Measurements from ENCODE around the gene ANKRD44. TPM values are rescaled to one million over a fixed set of nuclear protein-coding genes. Genes with fewer than 3 reads are reported as not detected.

The ANKRD44 gene
- total RNA-seq, 1 experiment from 2014 or later = 0.68 TPM

DNA sequence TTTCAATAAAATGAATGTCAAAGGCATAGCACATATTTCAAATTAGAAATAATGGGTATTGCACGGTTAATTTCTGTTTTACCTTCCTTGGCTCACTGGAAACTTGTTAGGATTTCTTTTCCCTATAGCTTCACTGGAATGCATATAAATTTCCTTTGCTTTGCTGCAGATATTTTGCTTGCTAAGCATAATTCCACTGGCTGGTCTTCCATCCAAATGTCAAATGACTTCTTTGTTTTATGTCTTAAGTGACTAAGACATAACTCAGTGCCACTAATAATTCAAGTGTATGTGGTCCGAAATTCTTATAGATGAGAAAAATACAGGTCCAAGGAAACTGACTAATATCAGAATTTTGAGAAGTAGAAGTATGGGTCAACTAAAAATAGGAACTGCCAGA is 201.3 kb downstream of the ANKRD44 start:
- ATAC-seq (no peak), DNase-seq (ENCODE audit: low spot score) (no peak)
- Mint-ChIP-seq H3K27ac (no peak overlapping the region), H3K27me3 (ENCODE audit: low read depth) (no peaks in the 10 kb centered on the region), H3K4me1 (peaks cover 6% of the 10 kb centered on the region; the same call in 1 of the 2 replicates), H3K36me3 (no peaks in the 10 kb centered on the region), H3K9me3 (no peaks in the 10 kb centered on the region), H3K4me3 (no peak overlapping the region)
- ChIA-PET POLR2A (no interaction called here), CTCF (interaction anchor here (1.3 kb wide), 1 partner anchor 59 kb away, joined by 3 read pairs; no protein-coding TSS in a partner anchor)
- TF ChIP-seq, protein P1, sequence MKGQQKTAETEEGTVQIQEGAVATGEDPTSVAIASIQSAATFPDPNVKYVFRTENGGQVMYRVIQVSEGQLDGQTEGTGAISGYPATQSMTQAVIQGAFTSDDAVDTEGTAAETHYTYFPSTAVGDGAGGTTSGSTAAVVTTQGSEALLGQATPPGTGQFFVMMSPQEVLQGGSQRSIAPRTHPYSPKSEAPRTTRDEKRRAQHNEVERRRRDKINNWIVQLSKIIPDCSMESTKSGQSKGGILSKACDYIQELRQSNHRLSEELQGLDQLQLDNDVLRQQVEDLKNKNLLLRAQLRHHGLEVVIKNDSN (CRISPR knock-in tag; IDR thresholded peaks at IDR 0.05) = no peak
- no peak for TF ChIP-seq ZNF232 (CRISPR knock-in tag; IDR thresholded peaks at IDR 0.05)
- TF ChIP-seq ZNF396 (CRISPR knock-in tag; IDR thresholded peaks at IDR 0.05; ENCODE audit: borderline replicate concordance) = no peak

DNA sequence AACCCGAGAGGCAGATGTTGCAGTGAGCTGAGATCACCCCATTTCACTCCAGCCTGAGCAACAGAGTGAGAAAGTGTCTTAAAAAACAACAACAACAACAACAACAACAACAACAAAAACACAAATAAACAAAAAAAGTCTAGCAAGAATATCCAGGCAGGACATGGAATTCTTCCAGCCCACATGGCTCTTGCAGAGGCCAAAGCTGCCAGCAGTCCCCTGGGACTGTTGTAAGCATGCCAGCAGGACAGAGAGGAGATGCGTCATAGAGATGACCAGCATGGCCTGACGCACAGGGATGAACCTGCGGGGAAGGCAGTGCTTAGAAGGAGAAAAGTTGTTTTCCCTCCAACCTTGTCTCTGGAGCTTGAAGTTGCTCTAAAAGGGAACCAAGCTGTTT is 201.8 kb downstream of the ANKRD44 start:
- no peaks in the 10 kb centered on the region for H3K9me3 Mint-ChIP-seq
- POLR2A ChIA-PET = no interaction called here
- CTCF ChIA-PET = no interaction called here
- H3K36me3 Mint-ChIP-seq = no peaks in the 10 kb centered on the region
- peaks cover 6% of the 10 kb centered on the region; the same call in 1 of the 2 replicates for H3K4me1 Mint-ChIP-seq
- no peak overlapping the region for H3K27ac Mint-ChIP-seq
- no peak for ATAC-seq
- no peaks in the 10 kb centered on the region for H3K27me3 Mint-ChIP-seq (ENCODE audit: low read depth)
- H3K4me3 Mint-ChIP-seq = no peak overlapping the region
- TF ChIP-seq EMX1 (CRISPR knock-in tag; IDR thresholded peaks at IDR 0.05) = no peak
- no peak for TF ChIP-seq GABPB1 (CRISPR knock-in tag; IDR thresholded peaks at IDR 0.05)
- TF ChIP-seq IRF1 (CRISPR knock-in tag; IDR thresholded peaks at IDR 0.05) = no peak
- DNase-seq (ENCODE audit: low spot score) = no peak

DNA sequence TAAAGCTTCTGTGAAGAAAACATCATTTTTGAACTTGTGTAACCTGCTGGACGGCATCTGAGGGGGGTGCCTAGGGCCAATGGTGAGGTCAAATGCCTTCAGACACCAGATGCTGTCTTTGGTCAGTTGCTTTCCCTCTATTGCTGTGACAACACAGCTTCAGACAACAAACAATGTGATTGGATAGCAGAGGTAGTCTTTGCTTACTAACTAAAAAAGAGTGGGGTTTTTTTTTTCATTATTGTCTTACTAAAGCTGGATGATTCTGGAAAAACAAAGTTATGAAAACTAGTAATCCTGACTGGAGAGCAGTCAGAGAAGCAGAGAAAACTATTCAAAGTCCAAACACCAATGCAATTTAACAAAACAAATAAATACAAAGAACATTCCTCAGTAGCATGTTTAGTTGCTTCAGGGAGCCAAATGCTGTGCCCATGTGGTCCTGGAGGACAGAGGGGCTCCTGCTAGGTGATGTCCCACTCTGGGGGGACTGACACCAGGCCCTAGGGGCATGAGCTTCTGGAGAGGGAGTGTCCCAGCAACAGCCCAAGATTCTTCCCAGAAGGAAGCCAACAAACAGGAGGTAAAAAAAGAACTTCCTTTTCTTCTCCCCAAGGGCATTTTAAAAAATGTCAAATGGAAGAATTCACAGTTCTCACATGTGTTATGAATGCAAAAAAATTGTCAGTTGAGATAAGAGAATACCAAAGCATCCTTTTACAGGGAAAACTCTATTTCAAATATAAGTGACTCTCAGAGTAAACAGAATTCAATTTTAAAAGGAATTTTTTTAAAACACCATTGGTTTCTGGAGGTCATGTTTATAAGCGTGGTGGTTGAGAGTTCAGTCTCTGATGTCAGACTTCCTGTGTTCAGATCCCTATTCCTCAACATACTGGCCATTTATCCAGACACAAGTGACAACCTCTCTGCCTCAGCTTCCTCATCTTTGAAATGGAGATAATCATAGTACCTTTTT is 203.0 kb downstream of the ANKRD44 start:
- H3K9me3 Mint-ChIP-seq = no peaks in the 10 kb centered on the region
- POLR2A ChIA-PET = no interaction called here
- DNase-seq (ENCODE audit: low spot score) (no peak), ATAC-seq (peak; percentile 72)
- no peak overlapping the region for H3K27ac Mint-ChIP-seq
- no peaks in the 10 kb centered on the region for H3K27me3 Mint-ChIP-seq (ENCODE audit: low read depth)
- no peak for TF ChIP-seq CTCF (IDR thresholded peaks at IDR 0.05)
- CTCF ChIA-PET = interaction anchor here (1.4 to 1.5 kb wide), 2 partner anchors 31 to 61 kb away, joined by 4 to 5 read pairs; no protein-coding TSS in a partner anchor
- peaks cover 6% of the 10 kb centered on the region; the same call in 1 of the 2 replicates for H3K4me1 Mint-ChIP-seq
- H3K36me3 Mint-ChIP-seq = no peaks in the 10 kb centered on the region
- no peak overlapping the region for H3K4me3 Mint-ChIP-seq

DNA sequence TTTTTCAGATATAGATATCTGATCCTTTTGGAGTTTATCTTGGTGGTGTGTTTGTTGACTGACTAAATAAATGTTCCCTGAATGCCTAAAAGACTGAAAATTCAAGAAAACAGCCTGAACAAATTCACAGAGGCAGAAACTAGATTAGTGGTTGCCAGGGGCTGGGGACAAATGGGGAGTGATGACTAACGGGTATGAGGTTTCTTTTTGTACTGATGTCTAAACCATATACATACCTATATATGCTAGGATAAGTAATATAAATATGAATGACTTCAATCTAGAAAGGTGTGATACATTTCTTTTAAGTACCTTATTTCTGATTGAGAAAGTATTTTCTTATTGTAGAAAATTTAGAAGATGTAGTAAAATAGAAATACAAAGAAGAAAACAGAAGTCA is 207.2 kb downstream of the ANKRD44 start:
- H3K36me3 Mint-ChIP-seq = no peaks in the 10 kb centered on the region
- CTCF ChIA-PET = no interaction called here
- H3K9me3 Mint-ChIP-seq = no peaks in the 10 kb centered on the region
- H3K4me3 Mint-ChIP-seq = no peak overlapping the region
- no peak for TF ChIP-seq ZNF396 (CRISPR knock-in tag; IDR thresholded peaks at IDR 0.05; ENCODE audit: borderline replicate concordance)
- no peak for TF ChIP-seq ZBTB21 (CRISPR knock-in tag; IDR thresholded peaks at IDR 0.05; ENCODE audit: borderline replicate concordance)
- DNase-seq (ENCODE audit: low spot score) = no peak
- no peaks in the 10 kb centered on the region for H3K27me3 Mint-ChIP-seq (ENCODE audit: low read depth)
- no peak for ATAC-seq
- POLR2A ChIA-PET = no interaction called here
- peaks cover 6% of the 10 kb centered on the region; the same call in 1 of the 2 replicates for H3K4me1 Mint-ChIP-seq
- H3K27ac Mint-ChIP-seq = no peak overlapping the region

DNA sequence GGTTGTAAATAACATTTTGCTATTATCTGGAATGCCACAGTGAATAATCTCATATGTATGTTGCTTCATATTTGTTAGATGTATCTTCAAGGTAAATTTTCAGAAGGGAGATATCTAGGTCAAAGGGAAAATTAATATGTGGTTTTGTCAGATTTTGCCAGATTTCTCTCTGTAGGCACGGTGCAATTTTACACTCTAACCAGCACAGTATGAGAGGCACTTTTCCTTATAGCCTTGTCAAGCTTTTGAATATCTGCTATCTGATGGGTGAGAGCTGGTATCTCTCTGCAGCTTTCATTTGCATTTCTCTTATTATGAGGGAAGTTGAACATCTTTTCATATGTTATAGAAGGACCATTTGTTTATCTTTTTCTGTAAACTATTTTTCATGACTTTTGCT is 208.3 kb downstream of the ANKRD44 start:
- DNase-seq (ENCODE audit: low spot score) (no peak), ATAC-seq (no peak)
- ChIA-PET CTCF (no interaction called here), POLR2A (no interaction called here)
- no peaks in the 10 kb centered on the region for H3K36me3 Mint-ChIP-seq
- H3K9me3 Mint-ChIP-seq = no peaks in the 10 kb centered on the region
- TF ChIP-seq TCF7 (CRISPR knock-in tag; IDR thresholded peaks at IDR 0.05; ENCODE audit: low read depth) (no peak), ZNF219 (CRISPR knock-in tag; IDR thresholded peaks at IDR 0.05; ENCODE audit: borderline replicate concordance) (no peak), USF2 (CRISPR knock-in tag; IDR thresholded peaks at IDR 0.05) (no peak), ATF1 (CRISPR knock-in tag; IDR thresholded peaks at IDR 0.05) (no peak)
- H3K27ac Mint-ChIP-seq = no peak overlapping the region
- no peaks in the 10 kb centered on the region for H3K27me3 Mint-ChIP-seq (ENCODE audit: low read depth)
- H3K4me1 Mint-ChIP-seq = peaks cover 2% of the 10 kb centered on the region; the same call in 1 of the 2 replicates
- no peak overlapping the region for H3K4me3 Mint-ChIP-seq
